Activated CD4-positive, alpha-beta T cell treated with anti-CD3 and anti-CD28 coated beads for 4 hours (primary cell): Measurements from ENCODE around the gene SEPHS2.
"Not testable (repeated sequence)": the region's sequence is repeated elsewhere in the genome, so short reads cannot be mapped to it uniquely, and the experiment has no call there.

Experiments used
- DNase-seq, 2 donors: peaks; one replicate each; pipeline ENCODE4 v3.0.0-alpha.2; 2020

The SEPHS2 gene

GRCh38 chr16:30461426-30461825 lies 15.8 kb upstream of the SEPHS2 start:
- DNase-seq: not testable (repeated sequence)

GRCh38 chr16:30459456-30459855 lies 13.8 kb upstream of the SEPHS2 start:
- DNase-seq: no peak

GRCh38 chr16:30458561-30459394 lies 13.1 kb upstream of the SEPHS2 start:
- DNase-seq: peak; percentile 75 to 82

GRCh38 chr16:30457743-30458560 lies 12.3 kb upstream of the SEPHS2 start:
- no peak for DNase-seq

- DNase-seq: no peak
Measured at GRCh38 chr16:30457256-30457655, 11.6 kb upstream of the SEPHS2 start.

- DNase-seq: no peak
Measured at GRCh38 chr16:30456302-30456701, 10.6 kb upstream of the SEPHS2 start.

GRCh38 chr16:30452709-30453580 lies 7.3 kb upstream of the SEPHS2 start:
- DNase-seq: not testable (repeated sequence)

GRCh38 chr16:30449116-30449435 lies 3.4 kb upstream of the SEPHS2 start:
- no peak for DNase-seq

- no peak for DNase-seq
Measured at GRCh38 chr16:30447512-30448226, 2.0 kb upstream of the SEPHS2 start.

- no peak for DNase-seq
Measured at GRCh38 chr16:30446203-30446595, 525 bp upstream of the SEPHS2 start.

- DNase-seq: no peak
Measured at GRCh38 chr16:30445149-30445407, 596 bp downstream of the SEPHS2 start.

- no peak for DNase-seq
Measured at GRCh38 chr16:30444231-30445148, 1.2 kb downstream of the SEPHS2 start.

- no peak for DNase-seq
Measured at GRCh38 chr16:30443631-30444030, 2.0 kb downstream of the SEPHS2 start.

GRCh38 chr16:30439720-30440348 lies 5.8 kb downstream of the SEPHS2 start:
- no peak for DNase-seq

- DNase-seq: no peak
Measured at GRCh38 chr16:30438835-30439234, 6.8 kb downstream of the SEPHS2 start.

GRCh38 chr16:30437511-30438046 lies 8.1 kb downstream of the SEPHS2 start:
- no peak for DNase-seq

GRCh38 chr16:30434852-30435251 lies 10.8 kb downstream of the SEPHS2 start:
- DNase-seq: no peak

GRCh38 chr16:30430428-30430970 lies 15.2 kb downstream of the SEPHS2 start:
- DNase-seq: no peak

- peak; percentile 97 to 98 for DNase-seq
Measured at GRCh38 chr16:30429678-30430427, 15.8 kb downstream of the SEPHS2 start, which contains the start of gene DCTPP1. Gene DCTPP1, minus strand, starts transcription at chr16:30430030. Its CDS starts 50 bp downstream, at chr16:30429980.

- no peak for DNase-seq
Measured at GRCh38 chr16:30429418-30429677, 16.3 kb downstream of the SEPHS2 start.
